KMS-11 (cell line): ENCODE measurements around the gene CRLF2.
"Not testable (repeated sequence)": the region's sequence is repeated elsewhere in the genome, so short reads cannot be mapped to it uniquely, and the experiment has no call there.

Source experiments
- H2AFZ ChIP-seq: fragments of 200-600 bp; sonication (generic); 2 replicates; pipeline ENCODE4 v1.6.1; 2016; ENCODE audit warnings: antibody characterized with exemption, mixed run types, low read depth
- H3K27ac ChIP-seq: fragments of 200-600 bp; sonication (generic); 2 replicates; pipeline ENCODE4 v1.6.1; 2016; ENCODE audit warnings: mild to moderate bottlenecking, mixed run types
- H3K27me3 ChIP-seq: fragments of 200-600 bp; sonication (generic); 2 replicates; pipeline ENCODE4 v1.6.1; 2017; ENCODE audit warnings: mild to moderate bottlenecking, low read depth, mixed run types, moderate library complexity; ENCODE audit not compliant: insufficient read depth
- H3K36me3 ChIP-seq: fragments of 200-600 bp; sonication (generic); 2 replicates; pipeline ENCODE4 v1.6.1; 2017; ENCODE audit warnings: mild to moderate bottlenecking, mixed run types; ENCODE audit not compliant: insufficient read depth
- H3K4me1 ChIP-seq: fragments of 200-600 bp; sonication (generic); 2 replicates; pipeline ENCODE4 v1.6.1; 2016; ENCODE audit warnings: mild to moderate bottlenecking, low read depth, mixed run types; ENCODE audit not compliant: poor library complexity, severe bottlenecking
- H3K4me2 ChIP-seq: fragments of 200-600 bp; sonication (generic); 2 replicates; pipeline ENCODE4 v1.7.0; 2016; ENCODE audit warnings: mild to moderate bottlenecking, mixed run types
- H3K4me3 ChIP-seq: fragments of 200-600 bp; sonication (generic); IDR thresholded peaks from 2 replicates; pipeline ENCODE4 v1.6.1; 2017; ENCODE audit warnings: low read depth, low read length, mixed read lengths; ENCODE audit not compliant: insufficient read depth
- H3K79me2 ChIP-seq: fragments of 200-600 bp; sonication (generic); 2 replicates; pipeline ENCODE4 v1.6.1; 2016; ENCODE audit warnings: low read depth, mixed run types; ENCODE audit not compliant: insufficient read depth
- H3K9ac ChIP-seq: fragments of 200-600 bp; sonication (generic); 2 replicates; pipeline ENCODE4 v1.6.1; 2016; ENCODE audit warnings: mild to moderate bottlenecking, mixed run types
- H4K20me1 ChIP-seq: fragments of 200-600 bp; sonication (generic); 2 replicates; pipeline ENCODE4 v1.6.1; 2016; ENCODE audit warnings: mild to moderate bottlenecking, mixed run types; ENCODE audit not compliant: insufficient read depth
- TF ChIP-seq, protein P1 (sequence below): fragments of 200-600 bp; sonication (generic); conservative IDR thresholded peaks from 2 replicates; pipeline ENCODE4 v1.6.1; 2017; ENCODE audit warnings: low read depth, mild to moderate bottlenecking, antibody characterized with exemption, low read length, moderate library complexity, mixed read lengths

The CRLF2 gene

DNA sequence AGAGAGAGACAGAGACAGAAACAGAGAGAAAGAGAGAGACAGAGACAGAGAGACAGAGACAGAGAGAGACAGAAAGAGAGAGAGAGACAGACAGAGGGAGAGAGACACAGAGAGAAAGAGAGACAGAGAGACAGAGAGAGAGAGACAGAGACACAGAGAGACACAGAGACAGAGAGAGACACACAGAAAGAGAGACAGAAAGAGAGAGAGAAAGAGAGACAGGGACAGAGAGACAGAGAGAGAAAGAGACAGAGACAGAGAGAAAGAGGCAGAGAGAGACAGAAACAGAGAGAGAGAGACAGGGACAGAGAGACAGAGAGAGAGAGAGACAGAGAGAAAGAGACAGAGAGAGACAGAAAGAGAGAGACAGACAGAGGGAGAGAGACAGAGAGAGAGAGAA is 52.9 kb downstream of the CRLF2 start:
- Histone ChIP-seq H3K9ac (no peak overlapping the region), H3K36me3 (no peaks in the 10 kb centered on the region), H3K4me1 (no peaks in the 10 kb centered on the region), H3K79me2 (no peaks in the 10 kb centered on the region), H4K20me1 (no peaks in the 10 kb centered on the region), H3K27me3 (no peaks in the 10 kb centered on the region), H3K4me2 (no peak overlapping the region), H2AFZ (no peak overlapping the region), H3K27ac (no peak overlapping the region), H3K4me3 (no peak overlapping the region)
- TF ChIP-seq, protein P1, sequence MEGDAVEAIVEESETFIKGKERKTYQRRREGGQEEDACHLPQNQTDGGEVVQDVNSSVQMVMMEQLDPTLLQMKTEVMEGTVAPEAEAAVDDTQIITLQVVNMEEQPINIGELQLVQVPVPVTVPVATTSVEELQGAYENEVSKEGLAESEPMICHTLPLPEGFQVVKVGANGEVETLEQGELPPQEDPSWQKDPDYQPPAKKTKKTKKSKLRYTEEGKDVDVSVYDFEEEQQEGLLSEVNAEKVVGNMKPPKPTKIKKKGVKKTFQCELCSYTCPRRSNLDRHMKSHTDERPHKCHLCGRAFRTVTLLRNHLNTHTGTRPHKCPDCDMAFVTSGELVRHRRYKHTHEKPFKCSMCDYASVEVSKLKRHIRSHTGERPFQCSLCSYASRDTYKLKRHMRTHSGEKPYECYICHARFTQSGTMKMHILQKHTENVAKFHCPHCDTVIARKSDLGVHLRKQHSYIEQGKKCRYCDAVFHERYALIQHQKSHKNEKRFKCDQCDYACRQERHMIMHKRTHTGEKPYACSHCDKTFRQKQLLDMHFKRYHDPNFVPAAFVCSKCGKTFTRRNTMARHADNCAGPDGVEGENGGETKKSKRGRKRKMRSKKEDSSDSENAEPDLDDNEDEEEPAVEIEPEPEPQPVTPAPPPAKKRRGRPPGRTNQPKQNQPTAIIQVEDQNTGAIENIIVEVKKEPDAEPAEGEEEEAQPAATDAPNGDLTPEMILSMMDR: no peak

DNA sequence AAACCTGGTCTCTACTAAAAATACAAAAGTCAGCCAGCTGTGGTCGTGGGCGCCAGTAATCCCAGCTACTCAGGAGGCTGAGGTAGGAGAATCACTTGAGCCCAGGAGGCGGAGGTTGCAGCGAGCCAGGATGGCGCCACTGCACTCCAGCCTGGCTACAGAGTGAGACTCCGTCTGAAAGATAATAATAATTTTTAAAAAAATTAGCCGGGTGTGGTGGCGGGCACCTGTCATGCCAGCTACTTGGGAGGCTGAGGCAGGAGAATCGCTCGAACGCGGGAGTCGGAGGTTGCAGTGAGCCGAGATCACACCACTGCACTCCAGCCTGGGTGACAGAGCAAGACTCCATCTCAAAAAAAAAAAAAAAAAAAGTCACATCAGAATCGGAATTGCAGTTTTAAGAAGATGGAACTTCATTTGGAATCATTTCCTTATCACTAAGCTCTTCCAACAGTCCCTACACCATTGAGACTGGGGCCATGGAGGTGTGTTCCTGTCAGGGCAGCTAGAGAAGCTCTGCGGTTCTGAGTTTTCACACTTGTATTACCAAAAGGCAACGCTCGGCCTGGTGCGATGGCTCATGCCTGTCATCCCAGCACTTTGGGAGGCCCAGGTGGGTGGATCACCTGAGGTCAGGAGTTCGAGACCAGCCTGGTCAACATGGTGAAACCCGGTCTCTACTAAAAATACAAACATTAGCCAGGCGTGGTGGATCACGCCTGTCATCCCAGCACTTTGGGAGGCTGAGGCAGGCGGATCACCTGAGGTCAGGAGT is 55.6 kb downstream of the CRLF2 start:
- H3K4me2 ChIP-seq, H2AFZ ChIP-seq, H3K27me3 ChIP-seq, H3K4me3 ChIP-seq, H3K27ac ChIP-seq, H3K36me3 ChIP-seq, H3K79me2 ChIP-seq, H4K20me1 ChIP-seq, H3K9ac ChIP-seq, H3K4me1 ChIP-seq: not testable (repeated sequence)

DNA sequence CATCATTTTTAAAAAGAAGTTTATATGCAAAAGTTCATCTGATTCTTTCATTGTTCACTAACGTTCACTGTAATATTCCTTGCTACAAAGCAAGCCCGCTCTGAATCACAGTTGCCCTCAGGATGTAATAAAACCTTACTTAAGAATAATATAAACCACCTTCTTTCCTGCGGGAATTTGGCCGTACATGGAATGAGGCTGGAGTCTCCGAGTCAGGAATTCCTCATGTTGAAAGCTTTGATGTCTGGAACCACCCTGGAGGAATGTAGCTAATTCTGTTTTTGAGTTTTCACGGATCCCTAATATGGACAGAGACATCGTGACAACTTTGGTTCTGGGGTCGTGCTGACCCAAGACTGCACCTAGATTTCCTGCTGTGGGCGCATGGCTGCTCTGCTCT is 58.5 kb downstream of the CRLF2 start:
- no peak overlapping the region for H3K4me3 ChIP-seq
- H3K27me3 ChIP-seq: no peaks in the 10 kb centered on the region; the same call in 1 of the 2 replicates
- H2AFZ ChIP-seq: no peak overlapping the region
- H3K79me2 ChIP-seq: no peaks in the 10 kb centered on the region
- no peak overlapping the region for H3K27ac ChIP-seq
- H4K20me1 ChIP-seq: no peaks in the 10 kb centered on the region
- TF ChIP-seq, protein P1: no peak
- no peaks in the 10 kb centered on the region for H3K4me1 ChIP-seq
- no peak overlapping the region for H3K9ac ChIP-seq
- no peaks in the 10 kb centered on the region for H3K36me3 ChIP-seq
- H3K4me2 ChIP-seq: no peak overlapping the region

DNA sequence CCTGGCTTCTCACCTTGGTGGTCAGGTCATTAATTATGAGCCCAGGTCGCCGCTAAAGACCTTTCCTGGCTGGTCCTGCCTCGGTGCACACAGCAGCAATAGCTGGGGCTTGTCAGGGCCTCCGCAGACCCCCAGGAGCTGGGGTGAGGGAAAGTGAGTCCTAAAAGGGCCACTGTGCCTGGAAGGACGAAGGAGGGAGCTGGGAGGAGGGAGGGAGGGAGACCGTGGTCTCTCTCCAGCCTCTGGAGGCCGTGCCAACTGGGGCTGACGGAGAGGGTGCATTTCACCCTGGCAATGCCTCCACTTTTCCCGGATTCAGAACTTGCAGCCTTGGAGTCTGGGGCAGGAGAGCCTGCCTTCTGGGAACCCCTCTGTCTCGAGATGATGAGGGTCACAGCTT is 60.4 kb downstream of the CRLF2 start:
- Histone ChIP-seq H3K27me3 (no peaks in the 10 kb centered on the region; the same call in 1 of the 2 replicates), H3K4me3 (no peak overlapping the region), H3K4me1 (no peaks in the 10 kb centered on the region), H3K36me3 (no peaks in the 10 kb centered on the region), H3K9ac (no peak overlapping the region), H4K20me1 (no peaks in the 10 kb centered on the region), H3K79me2 (no peaks in the 10 kb centered on the region), H3K4me2 (no peak overlapping the region), H3K27ac (no peak overlapping the region), H2AFZ (no peak overlapping the region)
- TF ChIP-seq, protein P1: no peak

DNA sequence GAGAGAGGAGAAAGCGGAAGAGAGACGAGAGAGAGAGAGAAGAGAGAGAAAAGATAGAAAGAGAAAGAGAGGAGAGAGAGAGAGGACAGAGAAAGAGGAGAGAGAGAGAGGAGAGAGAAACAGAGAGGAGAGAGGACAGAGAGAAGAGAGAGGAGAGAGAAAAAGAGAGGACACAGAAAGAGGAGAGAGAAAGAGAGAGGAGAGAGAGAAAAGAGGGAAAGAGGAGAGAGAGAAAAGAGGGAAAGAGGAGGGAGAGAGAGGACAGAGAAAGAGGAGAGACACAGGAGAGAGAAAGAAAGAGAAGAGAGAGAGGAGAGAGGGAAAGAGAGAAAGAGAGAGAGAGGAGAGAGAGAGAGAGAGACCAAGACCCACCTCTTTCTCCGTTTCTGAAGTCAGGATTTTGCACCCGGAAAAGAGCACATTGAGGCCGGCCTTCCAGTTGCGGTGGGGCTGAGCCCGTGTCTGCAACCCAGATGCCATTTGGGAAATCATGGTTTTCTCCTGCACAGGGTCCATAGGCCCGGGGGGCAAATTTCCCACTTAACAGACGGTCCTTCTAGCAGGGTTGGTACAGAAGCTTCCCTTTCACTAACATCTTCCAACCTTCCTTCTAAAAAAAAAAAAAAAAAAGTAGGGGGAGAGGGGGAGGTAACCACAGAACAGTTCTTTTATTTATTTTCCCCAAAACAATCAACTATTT is 60.9 kb downstream of the CRLF2 start:
- no peaks in the 10 kb centered on the region for H3K36me3 ChIP-seq
- TF ChIP-seq, protein P1: no peak
- no peaks in the 10 kb centered on the region for H3K79me2 ChIP-seq
- no peak overlapping the region for H3K9ac ChIP-seq
- no peak overlapping the region for H3K4me3 ChIP-seq
- H3K27me3 ChIP-seq: no peaks in the 10 kb centered on the region; the same call in 1 of the 2 replicates
- H2AFZ ChIP-seq: no peak overlapping the region
- no peaks in the 10 kb centered on the region for H4K20me1 ChIP-seq
- H3K4me2 ChIP-seq: no peak overlapping the region
- no peak overlapping the region for H3K27ac ChIP-seq
- H3K4me1 ChIP-seq: no peaks in the 10 kb centered on the region
